Measurements from ENCODE around the gene CDC42EP2.

DNA sequence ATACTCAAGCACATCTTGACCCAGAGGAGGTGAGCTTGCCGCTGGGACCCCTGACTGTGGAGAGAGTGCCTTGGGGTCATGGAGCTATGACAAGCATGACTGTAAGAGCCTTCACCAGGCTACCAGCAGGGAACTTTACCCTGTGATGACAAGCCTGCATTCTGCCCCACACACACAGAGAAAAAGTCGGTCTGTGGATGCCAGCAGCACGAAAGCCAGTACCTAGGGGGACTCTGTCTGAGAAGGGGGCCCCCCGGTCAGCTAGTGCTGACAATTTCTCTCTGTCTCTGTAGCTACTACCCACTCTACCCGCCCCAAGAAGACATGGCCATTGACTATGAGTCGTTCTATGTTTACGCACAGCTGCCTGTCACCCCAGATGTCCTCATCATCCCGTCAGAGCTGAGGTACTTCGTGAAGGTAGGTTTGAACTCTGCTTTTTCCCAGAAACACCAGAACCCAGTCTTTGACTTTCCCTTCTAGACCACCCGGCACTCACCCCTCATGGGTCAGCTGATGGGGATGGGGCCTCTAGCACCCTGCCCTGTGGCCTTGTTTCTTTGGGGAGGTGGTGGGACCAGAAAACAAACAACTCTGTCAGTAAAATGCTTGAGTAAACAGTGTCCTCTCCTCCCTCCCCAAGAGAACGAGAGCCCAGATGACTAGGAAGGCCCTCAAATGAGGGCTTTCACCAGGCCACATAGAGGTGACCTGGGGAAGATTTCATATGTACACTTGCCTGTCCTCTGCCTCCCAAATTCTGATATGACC lies 18.9 kb upstream of the CDC42EP2 start:
- TF ChIP-seq ZZZ3 (IDR thresholded peaks at IDR 0.05; ENCODE audit: control insufficient read depth, insufficient read length, low read depth) (no peak), SMC3 (IDR thresholded peaks at IDR 0.05; ENCODE audit: borderline replicate concordance, low read length) (no peak), EP300 (IDR thresholded peaks at IDR 0.05; ENCODE audit: borderline replicate concordance in 1 of 2, control insufficient read depth in 1 of 2, low read depth in 2 of 2, low read length in 2 of 2) (no peak), FOS (IDR thresholded peaks at IDR 0.05; ENCODE audit: borderline replicate concordance, extremely low read depth, insufficient read length) (no peak)
- TF ChIP-seq, protein P1, sequence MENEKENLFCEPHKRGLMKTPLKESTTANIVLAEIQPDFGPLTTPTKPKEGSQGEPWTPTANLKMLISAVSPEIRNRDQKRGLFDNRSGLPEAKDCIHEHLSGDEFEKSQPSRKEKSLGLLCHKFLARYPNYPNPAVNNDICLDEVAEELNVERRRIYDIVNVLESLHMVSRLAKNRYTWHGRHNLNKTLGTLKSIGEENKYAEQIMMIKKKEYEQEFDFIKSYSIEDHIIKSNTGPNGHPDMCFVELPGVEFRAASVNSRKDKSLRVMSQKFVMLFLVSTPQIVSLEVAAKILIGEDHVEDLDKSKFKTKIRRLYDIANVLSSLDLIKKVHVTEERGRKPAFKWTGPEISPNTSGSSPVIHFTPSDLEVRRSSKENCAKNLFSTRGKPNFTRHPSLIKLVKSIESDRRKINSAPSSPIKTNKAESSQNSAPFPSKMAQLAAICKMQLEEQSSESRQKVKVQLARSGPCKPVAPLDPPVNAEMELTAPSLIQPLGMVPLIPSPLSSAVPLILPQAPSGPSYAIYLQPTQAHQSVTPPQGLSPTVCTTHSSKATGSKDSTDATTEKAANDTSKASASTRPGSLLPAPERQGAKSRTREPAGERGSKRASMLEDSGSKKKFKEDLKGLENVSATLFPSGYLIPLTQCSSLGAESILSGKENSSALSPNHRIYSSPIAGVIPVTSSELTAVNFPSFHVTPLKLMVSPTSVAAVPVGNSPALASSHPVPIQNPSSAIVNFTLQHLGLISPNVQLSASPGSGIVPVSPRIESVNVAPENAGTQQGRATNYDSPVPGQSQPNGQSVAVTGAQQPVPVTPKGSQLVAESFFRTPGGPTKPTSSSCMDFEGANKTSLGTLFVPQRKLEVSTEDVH (IDR thresholded peaks at IDR 0.05; ENCODE audit: low read depth, partially characterized antibody): no peak
- TF ChIP-seq, protein P2, sequence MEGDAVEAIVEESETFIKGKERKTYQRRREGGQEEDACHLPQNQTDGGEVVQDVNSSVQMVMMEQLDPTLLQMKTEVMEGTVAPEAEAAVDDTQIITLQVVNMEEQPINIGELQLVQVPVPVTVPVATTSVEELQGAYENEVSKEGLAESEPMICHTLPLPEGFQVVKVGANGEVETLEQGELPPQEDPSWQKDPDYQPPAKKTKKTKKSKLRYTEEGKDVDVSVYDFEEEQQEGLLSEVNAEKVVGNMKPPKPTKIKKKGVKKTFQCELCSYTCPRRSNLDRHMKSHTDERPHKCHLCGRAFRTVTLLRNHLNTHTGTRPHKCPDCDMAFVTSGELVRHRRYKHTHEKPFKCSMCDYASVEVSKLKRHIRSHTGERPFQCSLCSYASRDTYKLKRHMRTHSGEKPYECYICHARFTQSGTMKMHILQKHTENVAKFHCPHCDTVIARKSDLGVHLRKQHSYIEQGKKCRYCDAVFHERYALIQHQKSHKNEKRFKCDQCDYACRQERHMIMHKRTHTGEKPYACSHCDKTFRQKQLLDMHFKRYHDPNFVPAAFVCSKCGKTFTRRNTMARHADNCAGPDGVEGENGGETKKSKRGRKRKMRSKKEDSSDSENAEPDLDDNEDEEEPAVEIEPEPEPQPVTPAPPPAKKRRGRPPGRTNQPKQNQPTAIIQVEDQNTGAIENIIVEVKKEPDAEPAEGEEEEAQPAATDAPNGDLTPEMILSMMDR (IDR thresholded peaks at IDR 0.05 in 2 of 3, conservative IDR thresholded peaks at IDR 0.05 in 1 of 3; ENCODE audit: control insufficient read depth in 2 of 3, extremely low read depth in 1 of 3, insufficient read depth in 1 of 3, low read depth in 3 of 3, low read length in 3 of 3): no peak

Data from GM12878 (cell line).